ENCODE measurements around the gene ANAPC5. TPM values are rescaled to one million over a fixed set of nuclear protein-coding genes. Genes with fewer than 3 reads are reported as not detected.
A peak's percentile ranks its signal among the peaks of the same experiment; 100 is the strongest.

Gene ANAPC5
- total RNA-seq, result 91.5 and 115 TPM in 2 replicates

DNA sequence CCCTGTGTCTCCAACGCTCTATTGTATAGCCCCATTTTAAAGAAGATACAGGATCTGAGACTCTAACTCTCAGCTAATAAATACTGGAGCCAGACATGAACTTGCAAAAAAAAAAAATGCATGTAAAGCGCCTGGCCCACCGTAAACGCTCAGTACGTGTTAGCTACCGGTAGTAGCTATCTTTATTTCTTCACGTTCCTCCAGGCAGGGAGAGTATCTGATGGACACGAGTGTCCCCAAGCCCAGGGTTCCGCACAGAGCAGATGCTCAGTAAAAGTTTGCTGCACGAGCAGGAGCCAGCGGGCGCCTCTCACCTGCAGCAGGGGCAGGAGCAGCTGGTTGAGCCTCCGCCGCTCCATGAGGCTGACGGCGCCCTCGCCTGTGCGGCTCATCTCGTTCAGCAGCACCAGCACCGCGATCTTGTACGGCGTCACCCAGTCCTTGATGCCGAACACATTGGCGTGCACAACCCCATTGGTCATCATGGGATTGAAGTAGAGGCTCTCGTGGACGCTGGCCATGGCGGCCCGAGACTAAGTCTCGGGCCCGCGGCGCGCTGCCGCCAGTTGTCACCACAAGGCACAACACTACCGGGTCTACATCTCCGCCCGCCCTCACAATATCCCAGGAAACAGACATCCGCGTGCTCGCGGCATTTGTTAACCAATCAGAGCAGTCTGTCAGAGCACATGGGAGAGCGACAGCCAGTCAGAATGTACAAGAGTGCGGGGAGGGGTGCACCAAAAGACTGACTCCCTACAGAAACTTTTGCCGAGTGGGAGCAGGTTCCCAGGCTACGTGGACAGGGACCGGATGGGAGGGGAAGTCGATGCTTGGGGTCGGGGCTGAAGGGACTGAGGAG lies at the start of gene ANAPC5:
ANAPC5 (minus strand) TSS at position 592 of the 862 bp plus-strand sequence; CDS start at position 521, 71 bp downstream.
- TF ChIP-seq, protein P1, sequence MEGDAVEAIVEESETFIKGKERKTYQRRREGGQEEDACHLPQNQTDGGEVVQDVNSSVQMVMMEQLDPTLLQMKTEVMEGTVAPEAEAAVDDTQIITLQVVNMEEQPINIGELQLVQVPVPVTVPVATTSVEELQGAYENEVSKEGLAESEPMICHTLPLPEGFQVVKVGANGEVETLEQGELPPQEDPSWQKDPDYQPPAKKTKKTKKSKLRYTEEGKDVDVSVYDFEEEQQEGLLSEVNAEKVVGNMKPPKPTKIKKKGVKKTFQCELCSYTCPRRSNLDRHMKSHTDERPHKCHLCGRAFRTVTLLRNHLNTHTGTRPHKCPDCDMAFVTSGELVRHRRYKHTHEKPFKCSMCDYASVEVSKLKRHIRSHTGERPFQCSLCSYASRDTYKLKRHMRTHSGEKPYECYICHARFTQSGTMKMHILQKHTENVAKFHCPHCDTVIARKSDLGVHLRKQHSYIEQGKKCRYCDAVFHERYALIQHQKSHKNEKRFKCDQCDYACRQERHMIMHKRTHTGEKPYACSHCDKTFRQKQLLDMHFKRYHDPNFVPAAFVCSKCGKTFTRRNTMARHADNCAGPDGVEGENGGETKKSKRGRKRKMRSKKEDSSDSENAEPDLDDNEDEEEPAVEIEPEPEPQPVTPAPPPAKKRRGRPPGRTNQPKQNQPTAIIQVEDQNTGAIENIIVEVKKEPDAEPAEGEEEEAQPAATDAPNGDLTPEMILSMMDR (IDR thresholded peaks at IDR 0.05; ENCODE audit: insufficient read depth, low read length, severe bottlenecking), result no peak
- H3K36me3 ChIP-seq (ENCODE audit: control insufficient read depth, insufficient read depth, low read length), result peaks cover 2% of the 10 kb centered on the region
- H3K4me3 ChIP-seq (ENCODE audit: low read depth, low read length), result peak within 1 kb of the TSS; percentile 61
- H3K27me3 ChIP-seq (ENCODE audit: control insufficient read depth, insufficient read depth, low read length), result no peaks in the 10 kb centered on the region
- FAIRE-seq, result peak; percentile 36
- DNase-seq (ENCODE audit: low read depth), result peak; percentile 96

GRCh38 chr12:121400332-121401139 lies 48.3 kb upstream of the ANAPC5 start:
- TF ChIP-seq, protein P1 (IDR thresholded peaks at IDR 0.05; ENCODE audit: insufficient read depth, low read length, severe bottlenecking), result no peak
- peak; percentile 85 for DNase-seq (ENCODE audit: low read depth)
- Histone ChIP-seq H3K4me3 (ENCODE audit: low read depth, low read length) (peak overlapping the region; percentile 93), H3K27me3 (ENCODE audit: control insufficient read depth, insufficient read depth, low read length) (no peaks in the 10 kb centered on the region), H3K36me3 (ENCODE audit: control insufficient read depth, insufficient read depth, low read length) (no peaks in the 10 kb centered on the region)
- no peak for FAIRE-seq

DNA sequence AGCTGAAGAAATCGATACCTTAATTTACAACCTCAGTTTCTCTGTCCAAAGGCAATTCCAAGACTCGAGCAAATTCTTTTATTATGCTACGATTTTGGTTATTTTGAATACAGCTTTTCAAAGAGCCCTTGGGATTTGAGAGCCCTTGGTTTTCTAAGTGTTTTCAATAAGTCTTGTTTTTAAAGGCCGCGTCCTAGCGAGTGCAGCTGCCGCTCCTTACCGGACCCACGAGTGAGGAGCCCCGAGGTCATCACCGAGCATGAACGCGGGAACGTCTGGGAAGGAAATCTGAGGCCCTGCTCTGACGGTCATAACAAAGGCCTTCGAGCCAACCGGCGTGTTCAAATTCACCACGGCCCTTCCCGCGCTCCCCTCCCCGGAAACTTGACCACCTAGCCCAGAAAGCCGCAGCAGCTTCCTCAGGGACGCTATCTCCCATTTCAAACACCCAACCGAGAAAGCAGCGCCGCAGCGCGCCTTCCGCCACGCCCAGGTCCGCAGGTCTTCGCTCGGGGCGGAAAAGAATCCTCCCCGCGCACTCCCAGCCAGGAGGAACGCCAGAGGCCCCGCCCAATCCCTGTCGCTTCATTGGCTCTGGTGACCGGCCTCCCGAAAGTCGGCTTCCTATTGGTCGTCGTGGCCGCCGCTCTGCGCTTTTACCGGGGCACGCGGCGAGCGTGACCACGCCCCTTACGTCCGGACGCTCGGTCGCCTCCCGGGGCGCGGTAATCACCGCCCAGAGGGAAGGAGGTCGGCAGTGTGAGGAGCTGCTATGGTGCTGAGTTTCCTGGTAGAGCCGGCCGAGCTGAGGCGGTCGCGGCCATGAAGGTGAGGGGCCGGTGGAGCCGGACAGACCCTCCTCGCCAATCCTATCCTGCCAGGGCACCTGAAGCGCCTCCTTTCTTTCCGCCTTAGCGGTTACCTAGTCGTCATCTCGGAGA lies 47.5 kb upstream of the ANAPC5 start, which contains the start of gene RNF34:
RNF34 (plus strand) TSS at position 728 of the 941 bp plus-strand sequence; CDS start at position 823, 95 bp downstream.
- TF ChIP-seq, protein P1 (IDR thresholded peaks at IDR 0.05; ENCODE audit: insufficient read depth, low read length, severe bottlenecking), result no peak
- Histone ChIP-seq H3K4me3 (ENCODE audit: low read depth, low read length) (peak within 1 kb of the TSS; percentile 93), H3K27me3 (ENCODE audit: control insufficient read depth, insufficient read depth, low read length) (no peaks in the 10 kb centered on the region), H3K36me3 (ENCODE audit: control insufficient read depth, insufficient read depth, low read length) (no peaks in the 10 kb centered on the region)
- DNase-seq (ENCODE audit: low read depth), result peak; percentile 93
- no peak for FAIRE-seq

DNA sequence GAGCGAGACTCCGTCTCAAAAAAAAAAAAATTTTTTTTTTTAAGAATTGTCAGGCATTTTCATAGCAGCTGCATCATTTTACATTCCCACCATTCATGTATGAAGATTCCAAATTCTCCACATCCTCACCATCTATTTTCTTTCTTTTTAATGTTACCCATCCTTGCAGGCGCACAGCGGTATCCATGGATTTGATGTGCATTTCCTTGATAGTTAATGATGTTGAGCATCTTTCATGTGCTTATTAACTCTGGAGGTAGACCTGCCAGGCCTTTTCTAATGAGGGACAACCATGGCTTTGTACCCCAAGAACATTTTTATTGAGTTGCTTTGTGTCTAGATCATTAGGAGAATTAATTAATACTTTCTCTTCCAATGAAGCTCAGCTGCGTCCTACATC lies 46.1 kb upstream of the ANAPC5 start:
- Histone ChIP-seq H3K4me3 (ENCODE audit: low read depth, low read length) (no peak overlapping the region), H3K36me3 (ENCODE audit: control insufficient read depth, insufficient read depth, low read length) (no peaks in the 10 kb centered on the region), H3K27me3 (ENCODE audit: control insufficient read depth, insufficient read depth, low read length) (no peaks in the 10 kb centered on the region)
- FAIRE-seq (no peak), DNase-seq (ENCODE audit: low read depth) (no peak)
- TF ChIP-seq, protein P1 (IDR thresholded peaks at IDR 0.05; ENCODE audit: insufficient read depth, low read length, severe bottlenecking), result no peak

DNA sequence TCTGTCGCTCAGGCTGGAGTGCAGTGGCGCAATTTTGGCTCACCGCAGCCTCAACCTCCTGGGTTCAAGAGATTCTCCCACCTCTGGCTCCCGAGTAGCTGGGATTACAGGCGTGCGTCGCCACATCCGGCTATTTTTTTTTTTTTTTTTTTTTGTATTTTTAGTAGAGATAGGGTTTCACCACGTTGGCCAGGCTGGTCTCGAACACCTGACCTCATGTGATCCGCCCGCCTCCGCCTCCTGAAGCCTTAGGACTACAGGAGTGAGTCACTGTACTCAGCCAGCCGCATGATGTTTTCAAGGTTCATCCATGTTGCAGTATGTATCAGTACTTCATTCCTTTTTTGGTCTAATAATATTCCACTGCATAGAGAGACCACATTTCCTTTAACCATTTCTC lies 45.3 kb upstream of the ANAPC5 start:
- DNase-seq (ENCODE audit: low read depth) (no peak), FAIRE-seq (no peak)
- Histone ChIP-seq H3K27me3 (ENCODE audit: control insufficient read depth, insufficient read depth, low read length) (no peaks in the 10 kb centered on the region), H3K4me3 (ENCODE audit: low read depth, low read length) (no peak overlapping the region), H3K36me3 (ENCODE audit: control insufficient read depth, insufficient read depth, low read length) (no peaks in the 10 kb centered on the region)
- TF ChIP-seq, protein P1 (IDR thresholded peaks at IDR 0.05; ENCODE audit: insufficient read depth, low read length, severe bottlenecking), result no peak
